Parathyroid adenoma (tissue), 2 donors: ENCODE measurements around the gene SLC9A3.
A peak's percentile ranks its signal among the peaks of the same experiment; 100 is the strongest.

Experiments
- H2AFZ ChIP-seq: fragments of 300-600 bp; sonication (generic); one replicate; pipeline ENCODE4 v1.7.0; 2017; ENCODE audit warnings: antibody characterized with exemption, mild to moderate bottlenecking
- H3K27ac ChIP-seq: fragments of 300-600 bp; sonication (generic); one replicate; pipeline ENCODE4 v1.7.0; 2017
- H3K27me3 ChIP-seq: fragments of 300-600 bp; sonication (generic); one replicate; pipeline ENCODE4 v1.7.0; 2017; ENCODE audit warnings: low read length; ENCODE audit not compliant: control insufficient read depth, insufficient read depth
- H3K36me3 ChIP-seq: fragments of 300-600 bp; sonication (generic); one replicate; pipeline ENCODE4 v1.7.0; 2017; ENCODE audit warnings: low read length; ENCODE audit not compliant: control insufficient read depth, insufficient read depth
- H3K4me1 ChIP-seq: fragments of 300-600 bp; sonication (generic); one replicate; pipeline ENCODE4 v1.7.0; 2017; ENCODE audit warnings: control low read depth
- H3K4me2 ChIP-seq: fragments of 300-600 bp; sonication (generic); one replicate; pipeline ENCODE4 v1.7.0; 2017; ENCODE audit warnings: low read length
- H3K4me3 ChIP-seq: fragments of 300-600 bp; sonication (generic); one replicate; pipeline ENCODE4 v1.7.0; 2017; ENCODE audit warnings: low read depth, low read length
- H3K79me2 ChIP-seq: fragments of 300-600 bp; sonication (generic); one replicate; pipeline ENCODE4 v1.7.0; 2017; ENCODE audit warnings: control low read depth
- H3K9ac ChIP-seq: fragments of 300-600 bp; sonication (generic); one replicate; pipeline ENCODE4 v1.7.0; 2017; ENCODE audit warnings: mild to moderate bottlenecking
- H3K9me3 ChIP-seq: fragments of 300-600 bp; sonication (generic); one replicate; pipeline ENCODE4 v1.7.0; 2017; ENCODE audit warnings: low read length; ENCODE audit not compliant: control insufficient read depth
- TF ChIP-seq, protein P1 (sequence below): fragments of 300-600 bp; sonication (generic); IDR thresholded peaks from one replicate; pipeline ENCODE4 v1.7.0; 2017; ENCODE audit warnings: antibody characterized with exemption, mild to moderate bottlenecking
- donor health status: primary hyperparathyroidism.

SLC9A3 gene

DNA sequence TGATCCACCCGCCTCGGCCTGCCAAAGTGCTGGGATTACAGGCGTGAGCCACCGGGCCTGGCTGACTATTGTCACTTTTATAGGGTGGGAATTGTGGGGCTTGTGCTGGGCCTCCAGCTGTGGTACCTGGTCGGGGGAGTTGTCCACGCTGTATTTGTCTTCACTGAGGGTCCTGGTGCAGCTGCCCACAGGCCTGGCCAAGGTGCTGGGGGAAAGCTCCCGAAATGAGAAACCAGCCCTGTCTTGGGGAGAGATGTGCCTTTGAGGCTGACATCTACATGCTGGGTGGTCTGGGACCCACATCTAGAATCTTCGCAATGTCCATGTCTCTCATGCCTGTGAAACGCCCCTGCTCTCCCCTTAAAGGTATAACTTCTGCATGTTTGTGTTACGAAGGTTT lies 78.7 kb downstream of the SLC9A3 start:
- Histone ChIP-seq H3K27me3 (no peaks in the 10 kb centered on the region), H3K4me2 (no peak overlapping the region), H3K27ac (no peak overlapping the region), H3K79me2 (peaks cover 40% of the 10 kb centered on the region), H3K4me3 (no peak overlapping the region), H3K4me1 (peaks cover 5% of the 10 kb centered on the region), H3K9me3 (no peaks in the 10 kb centered on the region), H3K9ac (no peak overlapping the region), H3K36me3 (no peaks in the 10 kb centered on the region), H2AFZ (no peak overlapping the region)
- TF ChIP-seq, protein P1, sequence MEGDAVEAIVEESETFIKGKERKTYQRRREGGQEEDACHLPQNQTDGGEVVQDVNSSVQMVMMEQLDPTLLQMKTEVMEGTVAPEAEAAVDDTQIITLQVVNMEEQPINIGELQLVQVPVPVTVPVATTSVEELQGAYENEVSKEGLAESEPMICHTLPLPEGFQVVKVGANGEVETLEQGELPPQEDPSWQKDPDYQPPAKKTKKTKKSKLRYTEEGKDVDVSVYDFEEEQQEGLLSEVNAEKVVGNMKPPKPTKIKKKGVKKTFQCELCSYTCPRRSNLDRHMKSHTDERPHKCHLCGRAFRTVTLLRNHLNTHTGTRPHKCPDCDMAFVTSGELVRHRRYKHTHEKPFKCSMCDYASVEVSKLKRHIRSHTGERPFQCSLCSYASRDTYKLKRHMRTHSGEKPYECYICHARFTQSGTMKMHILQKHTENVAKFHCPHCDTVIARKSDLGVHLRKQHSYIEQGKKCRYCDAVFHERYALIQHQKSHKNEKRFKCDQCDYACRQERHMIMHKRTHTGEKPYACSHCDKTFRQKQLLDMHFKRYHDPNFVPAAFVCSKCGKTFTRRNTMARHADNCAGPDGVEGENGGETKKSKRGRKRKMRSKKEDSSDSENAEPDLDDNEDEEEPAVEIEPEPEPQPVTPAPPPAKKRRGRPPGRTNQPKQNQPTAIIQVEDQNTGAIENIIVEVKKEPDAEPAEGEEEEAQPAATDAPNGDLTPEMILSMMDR: no peak

DNA sequence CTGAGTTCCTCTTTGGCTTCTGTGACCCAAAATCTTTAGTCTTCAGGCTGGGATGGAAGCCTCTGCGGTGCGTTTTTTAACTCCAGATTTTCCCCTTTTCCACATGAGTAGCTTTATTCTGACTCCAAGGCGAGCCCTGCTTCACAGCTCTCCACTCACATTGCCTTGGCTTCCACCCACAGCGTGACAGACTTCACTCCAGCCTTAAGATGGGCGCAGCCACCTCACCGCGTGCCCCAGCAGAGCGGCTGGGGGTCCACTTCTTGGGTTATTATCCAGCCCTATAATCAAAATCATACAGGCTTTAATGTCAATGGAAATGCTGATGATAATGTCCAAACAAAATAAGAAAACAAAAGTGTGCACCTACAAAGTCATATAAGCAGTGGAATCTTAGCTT lies 80.0 kb downstream of the SLC9A3 start:
- Histone ChIP-seq H3K9me3 (no peaks in the 10 kb centered on the region), H2AFZ (no peak overlapping the region), H3K4me3 (no peak overlapping the region), H3K27me3 (no peaks in the 10 kb centered on the region), H3K4me2 (no peak overlapping the region), H3K79me2 (peaks cover 36% of the 10 kb centered on the region), H3K36me3 (no peaks in the 10 kb centered on the region), H3K27ac (no peak overlapping the region), H3K9ac (no peak overlapping the region), H3K4me1 (peaks cover 5% of the 10 kb centered on the region)
- TF ChIP-seq, protein P1: no peak

DNA sequence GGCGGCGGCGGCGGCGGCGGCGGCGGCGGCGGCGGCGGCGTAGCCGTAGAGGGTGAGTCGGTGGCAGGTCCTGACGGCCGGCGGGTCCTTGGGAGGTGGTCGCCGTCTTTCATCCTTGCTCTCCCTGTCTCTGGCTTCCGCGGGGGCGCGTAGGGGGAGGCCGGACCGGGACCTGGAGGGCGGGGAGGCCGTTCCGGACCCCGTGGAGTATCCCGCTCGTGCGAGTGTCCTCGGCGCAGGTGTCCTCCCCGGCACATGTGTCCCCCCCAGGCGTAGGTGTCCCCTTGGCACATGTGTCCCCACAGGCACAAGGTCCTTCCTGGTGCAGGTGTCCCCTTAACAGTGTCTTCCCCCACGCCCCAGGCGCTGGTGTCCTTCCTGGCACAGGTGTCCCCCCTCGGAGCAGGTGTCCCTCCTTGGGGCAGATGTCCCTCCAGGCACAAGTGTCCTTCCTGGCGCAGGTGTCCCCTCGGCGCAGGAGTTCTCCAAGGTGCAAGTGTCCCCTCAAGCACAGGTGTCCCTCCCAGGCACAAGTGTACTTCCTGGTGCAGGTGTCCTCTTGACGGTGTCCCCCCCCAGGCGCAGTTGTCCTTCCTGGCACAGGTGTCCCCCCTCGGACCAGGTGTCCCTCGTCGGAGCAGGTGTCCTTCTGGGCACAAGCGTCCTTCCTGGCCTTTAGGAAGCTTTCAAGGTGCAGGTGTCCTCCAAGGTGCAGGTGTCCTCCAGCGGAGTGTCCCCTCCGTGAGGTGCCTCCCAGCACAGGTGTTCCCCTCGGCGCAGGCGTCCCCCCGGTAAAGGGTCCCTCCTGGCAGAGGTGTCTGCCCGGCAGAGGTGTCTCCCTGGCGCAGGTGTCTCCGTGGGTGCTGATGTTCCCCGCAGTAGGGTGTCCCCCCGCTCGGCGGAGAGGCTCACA lies 80.8 kb downstream of the SLC9A3 start:
- no peak overlapping the region for H3K9ac ChIP-seq
- peak overlapping the region; percentile 43 for H3K27ac ChIP-seq
- TF ChIP-seq, protein P1: no peak

DNA sequence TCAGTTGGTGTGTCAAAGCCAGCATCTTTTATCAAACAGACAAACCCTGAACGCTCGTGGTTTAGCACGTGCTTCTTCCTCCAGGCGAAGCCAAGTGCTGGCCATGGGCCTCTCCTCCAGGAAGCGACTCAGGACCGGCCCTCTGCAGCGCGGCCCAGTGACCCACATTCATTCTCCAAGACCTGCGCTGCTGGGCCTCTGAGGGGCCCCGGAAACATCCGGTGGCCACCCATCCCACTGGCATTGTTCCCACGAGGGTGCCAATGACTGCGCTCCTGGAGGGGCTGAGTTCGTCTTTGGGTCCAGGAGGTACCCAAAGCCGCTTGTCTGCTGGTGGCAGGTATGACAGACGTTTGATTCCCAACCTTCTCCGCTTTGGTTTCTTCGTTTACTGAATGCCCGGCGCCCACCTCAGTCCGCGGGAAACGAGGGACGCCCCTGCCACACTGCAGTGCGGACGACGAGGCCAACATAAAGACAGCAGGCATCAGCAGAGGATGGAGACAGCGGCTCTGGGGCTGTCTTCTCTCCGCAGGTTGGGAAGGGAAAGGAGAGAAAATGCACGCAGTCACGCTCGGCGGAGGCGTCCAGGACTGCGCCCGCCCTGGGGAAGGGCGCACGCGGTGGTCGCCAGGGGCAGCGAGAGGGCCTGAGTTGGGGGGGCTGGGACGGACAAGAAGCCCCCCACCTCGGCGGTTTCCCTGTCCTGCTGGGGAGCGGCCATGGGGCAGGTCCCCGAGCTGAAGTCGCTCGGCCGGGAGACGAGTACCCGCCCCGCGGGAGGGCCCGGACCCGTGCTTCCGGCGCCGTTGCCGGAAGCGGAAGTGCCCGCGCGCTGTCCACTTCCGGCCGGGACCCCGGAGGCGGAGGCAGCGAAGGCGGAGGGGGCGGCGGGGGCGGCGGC lies 81.7 kb downstream of the SLC9A3 start, which contains the start of gene EXOC3:
TSS of gene EXOC3 (plus strand) at position 842 of the 904 bp plus-strand sequence. CDS start 3,030 bp downstream, outside the sequence.
- peak within 1 kb of the TSS; percentile 95 for H2AFZ ChIP-seq
- H3K4me3 ChIP-seq: peak within 1 kb of the TSS; percentile 87
- peaks cover 26% of the 10 kb centered on the region for H3K79me2 ChIP-seq
- peak within 1 kb of the TSS; percentile 98 for H3K4me2 ChIP-seq
- TF ChIP-seq, protein P1: no peak
- H3K36me3 ChIP-seq: no peaks in the 10 kb centered on the region
- H3K9ac ChIP-seq: peak within 1 kb of the TSS; percentile 58
- peak within 1 kb of the TSS; percentile 68 for H3K27ac ChIP-seq
- H3K9me3 ChIP-seq: no peaks in the 10 kb centered on the region
- H3K27me3 ChIP-seq: no peaks in the 10 kb centered on the region
- H3K4me1 ChIP-seq: peaks cover 5% of the 10 kb centered on the region

More for the DNA sequence above, 80.8 kb downstream of the SLC9A3 start:
- Histone ChIP-seq H3K4me1 (peaks cover 5% of the 10 kb centered on the region), H3K79me2 (peaks cover 33% of the 10 kb centered on the region), H3K4me2 (peak overlapping the region; percentile 86), H3K27me3 (no peaks in the 10 kb centered on the region), H2AFZ (peak overlapping the region; percentile 95), H3K4me3 (peak overlapping the region; percentile 87), H3K9me3 (no peaks in the 10 kb centered on the region), H3K36me3 (no peaks in the 10 kb centered on the region)
